HepG2 (cell line): ENCODE data around the gene ATP2B2. TPM values are rescaled to one million over a fixed set of nuclear protein-coding genes. Genes with fewer than 3 reads are reported as not detected.

Source experiments
- ATAD3A ChIP-seq: sonication (generic); formaldehyde crosslinking; IDR thresholded peaks from 2 replicates; pipeline ENCODE4 v1.4.0; 2020; ENCODE audit warnings: missing genetic modification reagents
- FUBP1 ChIP-seq: sonication (generic); formaldehyde crosslinking; IDR thresholded peaks from 2 replicates; pipeline ENCODE4 v1.5.1; 2020; ENCODE audit warnings: missing genetic modification reagents, mild to moderate bottlenecking, borderline replicate concordance
- GLI4 ChIP-seq: sonication (generic); formaldehyde crosslinking; IDR thresholded peaks from 2 replicates; pipeline ENCODE4 v1.5.1; 2020; ENCODE audit warnings: missing genetic modification reagents, mild to moderate bottlenecking, moderate library complexity, borderline replicate concordance
- HNF1A ChIP-seq, 2 experiments: sonication (generic) in 1 of 2; formaldehyde crosslinking in 1 of 2; IDR thresholded peaks; 2 replicates each; pipeline versions ENCODE4 v1.4.0 to v1.6.1; 2016 to 2020; ENCODE audit warnings: borderline replicate concordance in 1 of 2, low read depth in 1 of 2, mild to moderate bottlenecking in 1 of 2, missing genetic modification reagents in 1 of 2
- IKZF5 ChIP-seq: IDR thresholded peaks from 2 replicates; pipeline ENCODE4 v1.6.1; 2018; ENCODE audit warnings: missing genetic modification reagents, mild to moderate bottlenecking, missing compliant biosample characterization
- KMT2B ChIP-seq: IDR thresholded peaks from 2 replicates; pipeline ENCODE4 v1.6.1; 2016; ENCODE audit warnings: missing genetic modification reagents, missing compliant biosample characterization
- MAFF ChIP-seq: IDR thresholded peaks from 2 replicates; pipeline ENCODE4 v1.6.1; 2011; ENCODE audit warnings: low read depth, low read length, improper control_type of control experiment
- MXD1 ChIP-seq: sonication (generic); formaldehyde crosslinking; IDR thresholded peaks from 2 replicates; pipeline ENCODE4 v1.4.0; 2020; ENCODE audit warnings: mild to moderate bottlenecking, missing genetic modification reagents
- NFE2L1 ChIP-seq: sonication (generic); formaldehyde crosslinking; IDR thresholded peaks from 2 replicates; pipeline ENCODE4 v1.4.0; 2020; ENCODE audit warnings: missing genetic modification reagents, mild to moderate bottlenecking, borderline replicate concordance
- RBM39 ChIP-seq: fragments of 200-400 bp; formaldehyde crosslinking; IDR thresholded peaks from one replicate; pipeline ENCODE4 v1.6.1; 2018; ENCODE audit warnings: antibody characterized with exemption, mild to moderate bottlenecking, low read depth, low read length; ENCODE audit not compliant: poor library complexity, severe bottlenecking
- RXRA ChIP-seq: sonication (generic); formaldehyde crosslinking; IDR thresholded peaks from 2 replicates; pipeline ENCODE4 v1.5.1; 2020; ENCODE audit warnings: missing genetic modification reagents
- THAP8 ChIP-seq: sonication (generic); formaldehyde crosslinking; IDR thresholded peaks from 2 replicates; pipeline ENCODE4 v1.5.1; 2020; ENCODE audit warnings: missing genetic modification reagents, mild to moderate bottlenecking, borderline replicate concordance
- ZFYVE20 ChIP-seq: sonication (generic); formaldehyde crosslinking; IDR thresholded peaks from 2 replicates; pipeline ENCODE4 v1.8.0; 2023; ENCODE audit warnings: low read depth, mild to moderate bottlenecking, moderate library complexity, missing genetic modification reagents, borderline replicate concordance
- ZNF414 ChIP-seq: sonication (generic); formaldehyde crosslinking; IDR thresholded peaks from 2 replicates; pipeline ENCODE4 v1.5.0; 2020; ENCODE audit warnings: missing genetic modification reagents
- ZNF441 ChIP-seq: sonication (generic); formaldehyde crosslinking; IDR thresholded peaks from 2 replicates; pipeline ENCODE4 v1.7.0; 2021; ENCODE audit warnings: missing genetic modification reagents, borderline replicate concordance
- ZNF543 ChIP-seq: sonication (generic); formaldehyde crosslinking; IDR thresholded peaks from 2 replicates; pipeline ENCODE4 v1.4.0; 2020; ENCODE audit warnings: mild to moderate bottlenecking, missing genetic modification reagents
- ZNF644 ChIP-seq: IDR thresholded peaks from 2 replicates; pipeline ENCODE4 v1.6.1; 2016; ENCODE audit warnings: low read depth
- ZSCAN30 ChIP-seq: sonication (generic); formaldehyde crosslinking; IDR thresholded peaks from 2 replicates; pipeline ENCODE4 v1.5.0; 2020; ENCODE audit warnings: mild to moderate bottlenecking, missing genetic modification reagents
- polyA plus RNA-seq, 8 experiments: library from polyadenylated mRNA; depleted of rRNA in 3 of 8; stranded (reverse) in 7 of 8; unstranded in 1 of 8; fragments of >200 nt; fragmentation: Illumina TruSeq in 4 of 8; extraction: Trizol in 4 of 8; gene quantifications; 2 replicates each; pipeline versions ENCODE4 v1.2.1 to v1.2.3, GENCODE V29; 2011 to 2016; ENCODE audit warnings: low read depth in 4 of 8, missing spikeins in 1 of 8, mixed read lengths in 1 of 8; ENCODE audit not compliant: insufficient read depth in 1 of 8
- total RNA-seq, 5 experiments: library from RNA; depleted of rRNA; stranded (reverse); fragments of >200 nt; fragmentation: Illumina TruSeq; extraction: Trizol; gene quantifications; 2 replicates each; pipeline ENCODE4 v1.2.3, GENCODE V29; 2016; ENCODE audit warnings: low read depth in 1 of 5

ATP2B2 gene
- total and polyA plus RNA-seq, 2 of the 13 experiments (the other 11 are each of a cell fraction or from before 2014, with no cell fraction given), result 1.5 to 2.3 TPM

GRCh38 chr3:10459954-10460754 lies 45.2 kb downstream of the ATP2B2 start (continued):
- TF ChIP-seq HNF1A (IDR thresholded peaks at IDR 0.05; ENCODE audit: low read depth), result no peak
- no peak for TF ChIP-seq HNF1A (CRISPR knock-in tag; IDR thresholded peaks at IDR 0.05; ENCODE audit: borderline replicate concordance)
- TF ChIP-seq RXRA (CRISPR knock-in tag), result peak; percentile 43; the same call in 1 of the 2 replicates
- TF ChIP-seq KMT2B (CRISPR knock-in tag), result peak; percentile 87
- TF ChIP-seq NFE2L1, result no peak
- no peak for TF ChIP-seq ZNF543 (CRISPR knock-in tag)
- TF ChIP-seq MXD1, result peak; percentile 97
- peak; percentile 96; the same call in 1 of the 2 replicates for TF ChIP-seq ZFYVE20 (CRISPR knock-in tag)
- TF ChIP-seq RBM39, result no peak
- TF ChIP-seq ZNF644 (CRISPR knock-in tag), result peak; percentile 80
- TF ChIP-seq GLI4 (CRISPR knock-in tag), result peak; percentile 86
- TF ChIP-seq THAP8 (CRISPR knock-in tag), result peak; percentile 86; the same call in 1 of the 2 replicates
- peak; percentile 75; the same call in 1 of the 2 replicates for TF ChIP-seq ZSCAN30 (CRISPR knock-in tag)
- TF ChIP-seq ATAD3A (CRISPR knock-in tag), result peak; percentile 98
- TF ChIP-seq ZNF441, result peak; percentile 98
- TF ChIP-seq FUBP1 (CRISPR knock-in tag), result no peak
- TF ChIP-seq ZNF414 (CRISPR knock-in tag), result peak; percentile 92; the same call in 1 of the 2 replicates
- no peak for TF ChIP-seq MAFF
- peak; percentile 96 for TF ChIP-seq IKZF5 (CRISPR knock-in tag)
